CD4-positive, alpha-beta T cell (primary cell): ENCODE data around the gene CEP104. TPM values are rescaled to one million over a fixed set of nuclear protein-coding genes. Genes with fewer than 3 reads are reported as not detected.

Source experiments
- ATAC-seq: fragments of 200-7000 bp; cut with Tn5 transposase; one replicate; pipeline ENCODE4 v1.10.0; 2022; ENCODE audit warnings: mild to moderate bottlenecking; ENCODE audit not compliant: poor library complexity
- CTCF ChIA-PET: fragments of 350-600 bp; sonication (Branson Sonifier 250); formaldehyde crosslinking; loops from one replicate; lab custom pipeline; 2021; ENCODE audit warnings: antibody characterized with exemption, inconsistent platforms; lab: Charles Lee
- POLR2A ChIA-PET: fragments of 350-600 bp; sonication (Branson Sonifier 250); formaldehyde crosslinking; loops from one replicate; lab custom pipeline; 2021; ENCODE audit warnings: antibody characterized with exemption, inconsistent platforms; lab: Charles Lee
- DNase-seq, 14 experiments: peaks; one replicate each; pipeline ENCODE4 v3.0.0-alpha.2; 2013 to 2020; ENCODE audit warnings: mixed read lengths in 2 of 14
- H3K27ac ChIP-seq, 2 donors: one replicate each; pipeline versions ENCODE4 v1.5.1 to v1.7.0; 2013; ENCODE audit warnings: low read length in 2 of 2, low read depth in 1 of 2, mild to moderate bottlenecking in 1 of 2
- H3K27me3 ChIP-seq, 2 experiments: 1 replicate in 1 of 2; 2 replicates in 1 of 2; pipeline versions ENCODE4 v1.6.1 to v1.7.0; 2013; ENCODE audit warnings: low read length in 2 of 2, control low read depth in 1 of 2, mild to moderate bottlenecking in 1 of 2, moderate library complexity in 1 of 2; ENCODE audit not compliant: insufficient read depth in 2 of 2, control insufficient read depth in 1 of 2
- H3K36me3 ChIP-seq: one replicate; pipeline ENCODE4 v1.6.1; 2013; ENCODE audit warnings: low read length, control low read depth; ENCODE audit not compliant: insufficient read depth
- H3K4me1 ChIP-seq: one replicate; pipeline ENCODE4 v1.6.1; 2013; ENCODE audit warnings: low read length, control low read depth; ENCODE audit not compliant: insufficient read depth
- H3K4me3 ChIP-seq: one replicate; pipeline ENCODE4 v1.5.1; 2013; ENCODE audit warnings: mild to moderate bottlenecking, low read length, moderate library complexity
- H3K9me3 ChIP-seq, 2 experiments: 1 replicate in 1 of 2; 2 replicates in 1 of 2; pipeline versions ENCODE4 v1.6.1 to v1.7.0; 2013; ENCODE audit warnings: low read length in 2 of 2, mild to moderate bottlenecking in 2 of 2, control low read depth in 1 of 2, moderate library complexity in 1 of 2; ENCODE audit not compliant: control insufficient read depth in 1 of 2, insufficient read depth in 1 of 2
- H3K27ac Mint-ChIP-seq: one replicate; pipeline ENCODE4 v1.8.0; 2020; ENCODE audit warnings: mixed read lengths
- H3K27me3 Mint-ChIP-seq: one replicate; pipeline ENCODE4 v1.8.0; 2021; ENCODE audit warnings: mixed read lengths
- H3K36me3 Mint-ChIP-seq: one replicate; pipeline ENCODE4 v1.8.0; 2021; ENCODE audit warnings: low read depth, mixed read lengths
- H3K4me1 Mint-ChIP-seq: one replicate; pipeline ENCODE4 v1.8.0; 2021; ENCODE audit warnings: low read depth, mixed read lengths
- H3K4me3 Mint-ChIP-seq: one replicate; pipeline ENCODE4 v1.8.0; 2020; ENCODE audit warnings: mild to moderate bottlenecking, mixed read lengths
- H3K9me3 Mint-ChIP-seq: one replicate; pipeline ENCODE4 v1.8.0; 2020; ENCODE audit warnings: mixed read lengths
- CTCF ChIP-seq: fragments of 200-600 bp; IDR thresholded peaks from one replicate; pipeline ENCODE4 v1.8.0; 2022; ENCODE audit warnings: antibody characterized with exemption, mild to moderate bottlenecking
- intact Hi-C, 2 experiments: fragments of 100-400 bp; cut with DNase I in 1 of 2; cut with micrococcal nuclease in 1 of 2; formaldehyde crosslinking; loops; one replicate each; pipeline versions ENCODE4 v1.15.1 to v1.9.0; 2023 to 2025; cut with DNase I, micrococcal nuclease
- total RNA-seq, 174 experiments: library from RNA in 2 of 174; stranded (reverse) in 2 of 174; gene quantifications; one replicate each; pipeline ENCODE4 v1.2.3 and lab custom pipeline; 2021 to 2026

Gene CEP104
- total RNA-seq, 2 experiments from 2014 or later: 16.6 to 20.5 TPM

- peaks cover 74% of the 10 kb centered on the region for H3K36me3 Mint-ChIP-seq
- ATAC-seq (no peak), DNase-seq (no peak)
- peaks cover 74% of the 10 kb centered on the region for H3K36me3 ChIP-seq
- intact Hi-C loops: no loop called here
- H3K9me3 ChIP-seq: no peaks in the 10 kb centered on the region
- H3K4me1 ChIP-seq: peaks cover 36% of the 10 kb centered on the region
- ChIA-PET CTCF (no interaction called here), POLR2A (no interaction called here)
- TF ChIP-seq CTCF: no peak
- no peaks in the 10 kb centered on the region for H3K27me3 Mint-ChIP-seq
- peaks cover 3% of the 10 kb centered on the region for H3K4me1 Mint-ChIP-seq
- no peak overlapping the region for H3K4me3 ChIP-seq
- H3K4me3 Mint-ChIP-seq: no peak overlapping the region
- no peaks in the 10 kb centered on the region for H3K9me3 Mint-ChIP-seq
- no peak overlapping the region for H3K27ac ChIP-seq
- no peak overlapping the region for H3K27ac Mint-ChIP-seq
- H3K27me3 ChIP-seq: no peaks in the 10 kb centered on the region
Observed at GRCh38 chr1:3785456-3786157, 71.4 kb downstream of the CEP104 start.

GRCh38 chr1:3785045-3785444 is 72.0 kb downstream of the CEP104 start:
- Histone ChIP-seq H3K36me3 (peaks cover 74% of the 10 kb centered on the region), H3K4me1 (peaks cover 30% of the 10 kb centered on the region), H3K4me3 (no peak overlapping the region), H3K9me3 (no peaks in the 10 kb centered on the region), H3K27me3 (no peaks in the 10 kb centered on the region), H3K27ac (no peak overlapping the region)
- Mint-ChIP-seq H3K27ac (no peak overlapping the region), H3K4me3 (no peak overlapping the region), H3K36me3 (peaks cover 80% of the 10 kb centered on the region), H3K27me3 (no peaks in the 10 kb centered on the region), H3K9me3 (no peaks in the 10 kb centered on the region), H3K4me1 (peaks cover 3% of the 10 kb centered on the region)
- DNase-seq (no peak), ATAC-seq (no peak)
- CTCF ChIA-PET: no interaction called here
- POLR2A ChIA-PET: no interaction called here
- TF ChIP-seq CTCF: no peak
- intact Hi-C loops: no loop called here

DNA sequence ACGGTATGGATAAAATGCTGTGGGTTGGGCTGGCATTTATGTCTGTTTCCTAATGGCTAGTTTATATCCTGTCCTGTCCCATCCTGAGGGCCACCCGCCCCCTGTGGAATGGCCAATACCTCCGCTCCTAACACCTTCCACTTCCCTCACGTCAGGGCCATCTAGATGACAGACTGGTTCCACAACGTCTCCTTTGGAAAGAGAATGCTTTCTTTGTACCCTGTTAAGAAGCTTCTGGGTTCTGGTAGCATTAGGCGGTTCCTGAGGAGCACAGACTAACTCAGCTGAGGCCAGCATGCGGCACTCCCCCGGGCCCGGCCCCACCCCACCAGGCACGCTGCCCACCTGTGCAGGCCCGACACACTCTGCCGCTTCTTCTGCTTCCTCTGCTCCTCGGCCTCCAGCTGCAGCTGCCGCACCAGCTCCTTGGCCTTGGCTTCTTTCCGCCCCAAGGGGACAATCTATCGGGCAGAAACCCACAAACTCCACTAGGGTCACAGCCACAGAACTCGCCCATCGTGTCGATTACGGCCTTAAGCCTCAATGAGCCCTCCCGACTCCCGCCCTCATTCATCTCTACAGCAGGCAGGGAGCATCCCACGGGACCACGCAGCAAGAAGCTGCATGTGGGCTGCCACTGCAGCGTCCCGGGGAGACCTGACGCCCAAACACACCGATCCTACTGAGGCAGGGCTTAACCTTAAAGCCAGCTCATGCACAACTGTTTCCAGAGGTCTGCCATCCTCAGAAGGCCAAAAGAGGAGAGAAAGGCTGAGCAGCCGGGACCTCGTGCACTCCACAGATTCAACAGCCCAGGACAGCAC is 73.1 kb downstream of the CEP104 start:
- peaks cover 19% of the 10 kb centered on the region for H3K4me1 ChIP-seq
- CTCF ChIA-PET: no interaction called here
- Mint-ChIP-seq H3K27ac (no peak overlapping the region), H3K4me1 (peaks cover 3% of the 10 kb centered on the region), H3K9me3 (no peaks in the 10 kb centered on the region), H3K4me3 (no peak overlapping the region), H3K27me3 (no peaks in the 10 kb centered on the region), H3K36me3 (peaks cover 89% of the 10 kb centered on the region)
- H3K4me3 ChIP-seq: no peak overlapping the region
- ATAC-seq (no peak), DNase-seq (no peak)
- TF ChIP-seq CTCF: no peak
- intact Hi-C loops: no loop called here
- peaks cover 80% of the 10 kb centered on the region for H3K36me3 ChIP-seq
- POLR2A ChIA-PET: no interaction called here
- H3K9me3 ChIP-seq: no peaks in the 10 kb centered on the region
- no peaks in the 10 kb centered on the region for H3K27me3 ChIP-seq
- H3K27ac ChIP-seq: no peak overlapping the region
